Endodermal cell (in vitro differentiated cells): ENCODE data around the gene CSAD. TPM values are rescaled to one million over a fixed set of nuclear protein-coding genes. Genes with fewer than 3 reads are reported as not detected.

Experiments
- DNase-seq: peaks from one replicate; pipeline ENCODE4 v3.0.0-alpha.2; 2017
- H3K27ac ChIP-seq: 2 replicates; pipeline ENCODE4 v1.5.1; 2013; ENCODE audit warnings: mild to moderate bottlenecking, low read depth, low read length, moderate library complexity
- H3K27me3 ChIP-seq: 2 replicates; pipeline ENCODE4 v1.6.1; 2013; ENCODE audit warnings: mild to moderate bottlenecking, low read length, moderate library complexity; ENCODE audit not compliant: insufficient read depth, control insufficient read depth, poor library complexity, severe bottlenecking
- H3K36me3 ChIP-seq: 2 replicates; pipeline ENCODE4 v1.7.0; 2013; ENCODE audit warnings: mild to moderate bottlenecking, low read length, moderate library complexity; ENCODE audit not compliant: control insufficient read depth, insufficient read depth
- H3K4me1 ChIP-seq: one replicate; pipeline ENCODE4 v1.7.0; 2013; ENCODE audit warnings: low read length; ENCODE audit not compliant: control insufficient read depth, insufficient read depth
- H3K4me3 ChIP-seq: 2 replicates; pipeline ENCODE4 v1.5.1; 2013; ENCODE audit warnings: mild to moderate bottlenecking, low read length, moderate library complexity
- H3K9ac ChIP-seq: 2 replicates; pipeline ENCODE4 v1.6.1; 2013; ENCODE audit warnings: mild to moderate bottlenecking, low read length, moderate library complexity; ENCODE audit not compliant: poor library complexity, severe bottlenecking; ENCODE audit errors: extremely low read depth
- H3K9me3 ChIP-seq: 2 replicates; pipeline ENCODE4 v1.6.1; 2013; ENCODE audit warnings: mild to moderate bottlenecking, low read length, moderate library complexity; ENCODE audit not compliant: control insufficient read depth
- H3K27ac Mint-ChIP-seq: 2 replicates; pipeline ENCODE4 v1.8.0; 2020; ENCODE audit warnings: mixed read lengths
- H3K27me3 Mint-ChIP-seq: 2 replicates; pipeline ENCODE4 v1.8.0; 2021; ENCODE audit warnings: mild to moderate bottlenecking, mixed read lengths; ENCODE audit not compliant: insufficient read depth
- H3K36me3 Mint-ChIP-seq: 2 replicates; pipeline ENCODE4 v1.8.0; 2020; ENCODE audit warnings: low read depth, mixed read lengths
- H3K4me1 Mint-ChIP-seq: 2 replicates; pipeline ENCODE4 v1.8.0; 2020; ENCODE audit warnings: mixed read lengths
- H3K4me3 Mint-ChIP-seq: 2 replicates; pipeline ENCODE4 v1.8.0; 2020; ENCODE audit warnings: mild to moderate bottlenecking, moderate library complexity, mixed read lengths
- H3K9me3 Mint-ChIP-seq: 2 replicates; pipeline ENCODE4 v1.8.0; 2020; ENCODE audit warnings: mild to moderate bottlenecking, mixed read lengths
- CTCF ChIP-seq: fragments of 200-600 bp; sonication (generic); conservative IDR thresholded peaks from 2 replicates; pipeline ENCODE4 v1.5.0; 2021; ENCODE audit warnings: antibody characterized with exemption, mild to moderate bottlenecking
- WGBS, 2 experiments: methylation state at CpG; one replicate each; pipeline versions ENCODE4 v1.1.5 to v1.1.7; 2013; ENCODE audit warnings: missing lambda C conversion rate in 2 of 2, mixed read lengths in 1 of 2; ENCODE audit not compliant: insufficient coverage in 1 of 2, insufficient read length in 1 of 2; 5-methylcytosine and 5-hydroxymethylcytosine counted together
- total RNA-seq, 2 donors: library from RNA; stranded (reverse); fragmentation: NEBNext Ultra II Directional in 1 of 2; extraction: Animal tissue kit (Norgen Biotek cat#: 25700) in 1 of 2; gene quantifications; 2 replicates in 1 of 2; 3 replicates in 1 of 2; pipeline ENCODE4 v1.2.1, GENCODE V29; 2021

The CSAD gene
- total RNA-seq, 2 donors from 2014 or later: 24.9 to 38.2 TPM

- Histone ChIP-seq H3K9ac (no peak overlapping the region), H3K9me3 (no peaks in the 10 kb centered on the region), H3K27ac (no peak overlapping the region), H3K4me1 (no peaks in the 10 kb centered on the region), H3K4me3 (no peak overlapping the region), H3K27me3 (peaks cover 27% of the 10 kb centered on the region), H3K36me3 (peaks cover 16% of the 10 kb centered on the region)
- peaks cover 52% of the 10 kb centered on the region for H3K27me3 Mint-ChIP-seq
- H3K36me3 Mint-ChIP-seq: peaks cover 15% of the 10 kb centered on the region
- no peaks in the 10 kb centered on the region for H3K9me3 Mint-ChIP-seq
- peaks cover 3% of the 10 kb centered on the region for H3K4me1 Mint-ChIP-seq
- WGBS, 2 experiments: 95 to 100% methylated on average over 1 to 9 of the region's 9 CpGs
- H3K27ac Mint-ChIP-seq: no peak overlapping the region
- DNase-seq: peak; percentile 43
- no peak for TF ChIP-seq CTCF
- H3K4me3 Mint-ChIP-seq: no peak overlapping the region
Measured at GRCh38 chr12:53193040-53193439, 12.3 kb upstream of the CSAD start.

GRCh38 chr12:53192531-53193021 is 11.9 kb upstream of the CSAD start:
- no peak for TF ChIP-seq CTCF
- Histone ChIP-seq H3K9me3 (no peaks in the 10 kb centered on the region), H3K27ac (no peak overlapping the region), H3K4me3 (no peak overlapping the region), H3K27me3 (peaks cover 22% of the 10 kb centered on the region), H3K9ac (no peak overlapping the region), H3K4me1 (no peaks in the 10 kb centered on the region), H3K36me3 (peaks cover 21% of the 10 kb centered on the region)
- Mint-ChIP-seq H3K4me3 (no peak overlapping the region), H3K27ac (no peak overlapping the region), H3K27me3 (peaks cover 48% of the 10 kb centered on the region), H3K9me3 (no peaks in the 10 kb centered on the region), H3K36me3 (peaks cover 20% of the 10 kb centered on the region), H3K4me1 (peaks cover 3% of the 10 kb centered on the region)
- 95 to 100% methylated on average over 9 to 14 of the region's 14 CpGs for WGBS, 2 experiments
- no peak for DNase-seq

DNA sequence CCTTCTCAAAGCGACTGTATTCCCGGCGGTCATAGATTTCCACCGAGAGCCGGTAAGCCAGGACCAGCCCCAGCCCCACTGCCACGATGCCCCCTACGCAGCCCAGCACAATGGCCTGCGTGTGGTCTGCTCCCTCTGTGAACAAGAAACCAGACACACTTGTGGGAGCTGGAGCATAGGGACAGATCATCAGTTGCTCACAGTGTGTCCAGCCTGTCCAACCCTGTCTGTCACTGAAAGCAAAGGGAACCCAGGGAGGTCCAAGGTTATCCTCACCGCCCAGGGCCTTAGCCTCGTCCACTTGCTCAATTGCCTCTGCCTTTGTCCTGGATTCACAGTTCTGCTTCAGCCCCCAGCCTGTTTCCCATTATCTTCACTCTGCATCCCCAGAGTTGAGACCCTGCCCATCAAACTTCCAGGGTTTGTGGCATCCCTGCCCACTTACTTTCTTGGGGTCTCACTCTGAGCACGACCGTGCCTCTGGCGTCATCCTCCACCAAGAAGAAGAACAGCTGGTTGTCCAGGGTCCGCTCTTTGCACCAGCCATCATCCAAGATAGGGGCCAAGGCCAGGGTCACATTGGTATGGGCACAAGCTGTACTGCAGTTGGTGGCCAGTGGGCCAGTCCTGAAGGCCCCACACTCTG is 11.3 kb upstream of the CSAD start:
- Histone ChIP-seq H3K9me3 (no peaks in the 10 kb centered on the region), H3K9ac (no peak overlapping the region), H3K36me3 (peaks cover 26% of the 10 kb centered on the region), H3K4me1 (no peaks in the 10 kb centered on the region), H3K4me3 (no peak overlapping the region), H3K27ac (no peak overlapping the region), H3K27me3 (peaks cover 17% of the 10 kb centered on the region)
- no peak overlapping the region for H3K27ac Mint-ChIP-seq
- peaks cover 25% of the 10 kb centered on the region for H3K36me3 Mint-ChIP-seq
- peaks cover 3% of the 10 kb centered on the region for H3K4me1 Mint-ChIP-seq
- no peak overlapping the region for H3K4me3 Mint-ChIP-seq
- TF ChIP-seq CTCF: no peak
- no peaks in the 10 kb centered on the region for H3K9me3 Mint-ChIP-seq
- WGBS, 2 experiments: 94 to 98% methylated on average over 10 to 14 of the region's 14 CpGs
- DNase-seq: no peak
- H3K27me3 Mint-ChIP-seq: peaks cover 44% of the 10 kb centered on the region
